Measurements from ENCODE around the gene EXOC4. TPM values are rescaled to one million over a fixed set of nuclear protein-coding genes. Genes with fewer than 3 reads are reported as not detected.

The EXOC4 gene
- total and polyA plus RNA-seq, 2 donors from 2014 or later, result 22.8 to 78.7 TPM

GRCh38 chr7:133654547-133654946 is 401.7 kb downstream of the EXOC4 start:
- H3K9me3 ChIP-seq (ENCODE audit: control insufficient read depth in 2 of 3, insufficient read depth in 1 of 3, low read length in 3 of 3), result no peaks in the 10 kb centered on the region
- H3K4me3 ChIP-seq (ENCODE audit: low read length in 3 of 3), result no peak overlapping the region
- H3K9ac ChIP-seq (ENCODE audit: low read length in 3 of 3), result no peak overlapping the region
- intact Hi-C loops (cut with DNase I), result no loop called here
- FAIRE-seq (no peak), DNase-seq (no peak)
- no peaks in the 10 kb centered on the region for H3K4me1 ChIP-seq (ENCODE audit: control insufficient read depth in 2 of 3, insufficient read depth in 2 of 3, low read depth in 1 of 3, low read length in 3 of 3)
- no peaks in the 10 kb centered on the region for H3K36me3 ChIP-seq (ENCODE audit: control insufficient read depth in 2 of 3, insufficient read depth in 3 of 3, low read length in 3 of 3)
- no peaks in the 10 kb centered on the region for H3K27me3 ChIP-seq (ENCODE audit: control insufficient read depth, insufficient read depth, low read length)
- H3K27ac ChIP-seq (ENCODE audit: low read depth in 2 of 2, low read length in 2 of 2), result no peak overlapping the region
- TF ChIP-seq, protein P1, sequence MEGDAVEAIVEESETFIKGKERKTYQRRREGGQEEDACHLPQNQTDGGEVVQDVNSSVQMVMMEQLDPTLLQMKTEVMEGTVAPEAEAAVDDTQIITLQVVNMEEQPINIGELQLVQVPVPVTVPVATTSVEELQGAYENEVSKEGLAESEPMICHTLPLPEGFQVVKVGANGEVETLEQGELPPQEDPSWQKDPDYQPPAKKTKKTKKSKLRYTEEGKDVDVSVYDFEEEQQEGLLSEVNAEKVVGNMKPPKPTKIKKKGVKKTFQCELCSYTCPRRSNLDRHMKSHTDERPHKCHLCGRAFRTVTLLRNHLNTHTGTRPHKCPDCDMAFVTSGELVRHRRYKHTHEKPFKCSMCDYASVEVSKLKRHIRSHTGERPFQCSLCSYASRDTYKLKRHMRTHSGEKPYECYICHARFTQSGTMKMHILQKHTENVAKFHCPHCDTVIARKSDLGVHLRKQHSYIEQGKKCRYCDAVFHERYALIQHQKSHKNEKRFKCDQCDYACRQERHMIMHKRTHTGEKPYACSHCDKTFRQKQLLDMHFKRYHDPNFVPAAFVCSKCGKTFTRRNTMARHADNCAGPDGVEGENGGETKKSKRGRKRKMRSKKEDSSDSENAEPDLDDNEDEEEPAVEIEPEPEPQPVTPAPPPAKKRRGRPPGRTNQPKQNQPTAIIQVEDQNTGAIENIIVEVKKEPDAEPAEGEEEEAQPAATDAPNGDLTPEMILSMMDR (IDR thresholded peaks at IDR 0.05; ENCODE audit: borderline replicate concordance, extremely low read depth, insufficient read depth), result no peak

GRCh38 chr7:133662276-133662675 is 409.4 kb downstream of the EXOC4 start:
- intact Hi-C loops (cut with DNase I), result no loop called here
- TF ChIP-seq, protein P1 (IDR thresholded peaks at IDR 0.05; ENCODE audit: borderline replicate concordance, extremely low read depth, insufficient read depth), result no peak
- Histone ChIP-seq H3K4me3 (ENCODE audit: low read length in 3 of 3) (no peak overlapping the region), H3K36me3 (ENCODE audit: control insufficient read depth in 2 of 3, insufficient read depth in 3 of 3, low read length in 3 of 3) (no peaks in the 10 kb centered on the region), H3K27me3 (ENCODE audit: control insufficient read depth, insufficient read depth, low read length) (no peaks in the 10 kb centered on the region), H3K9me3 (ENCODE audit: control insufficient read depth in 2 of 3, insufficient read depth in 1 of 3, low read length in 3 of 3) (no peaks in the 10 kb centered on the region), H3K27ac (ENCODE audit: low read depth in 2 of 2, low read length in 2 of 2) (no peak overlapping the region), H3K4me1 (ENCODE audit: control insufficient read depth in 2 of 3, insufficient read depth in 2 of 3, low read depth in 1 of 3, low read length in 3 of 3) (peaks cover 0 to 5% (median 0%) of the 10 kb centered on the region in 3 donors), H3K9ac (ENCODE audit: low read length in 3 of 3) (no peak overlapping the region)
- FAIRE-seq (no peak), DNase-seq (no peak)

DNA sequence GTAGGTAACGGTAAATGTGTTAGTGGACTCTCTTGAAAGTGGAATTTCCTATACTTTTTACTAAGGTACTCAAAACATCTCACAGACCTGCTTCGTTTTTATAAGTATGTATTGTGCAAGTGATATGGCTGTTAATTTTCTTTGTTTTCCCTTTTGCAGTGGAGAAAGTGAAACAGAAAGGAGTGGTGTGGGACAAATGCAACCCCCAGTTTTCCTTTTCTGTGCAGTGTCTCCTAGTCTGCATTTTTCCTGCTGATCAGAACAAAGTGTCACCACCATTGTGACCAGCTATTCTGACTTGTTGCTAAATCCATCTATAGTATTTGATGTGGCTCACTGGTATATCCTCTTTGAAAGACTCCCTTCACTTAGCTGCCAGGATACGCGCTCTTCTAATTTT is 410.0 kb downstream of the EXOC4 start:
- Histone ChIP-seq H3K4me1 (ENCODE audit: control insufficient read depth in 2 of 3, insufficient read depth in 2 of 3, low read depth in 1 of 3, low read length in 3 of 3) (peaks cover 0 to 5% (median 0%) of the 10 kb centered on the region in 3 donors), H3K27ac (ENCODE audit: low read depth in 2 of 2, low read length in 2 of 2) (no peak overlapping the region), H3K27me3 (ENCODE audit: control insufficient read depth, insufficient read depth, low read length) (no peaks in the 10 kb centered on the region), H3K9ac (ENCODE audit: low read length in 3 of 3) (no peak overlapping the region), H3K9me3 (ENCODE audit: control insufficient read depth in 2 of 3, insufficient read depth in 1 of 3, low read length in 3 of 3) (no peaks in the 10 kb centered on the region), H3K4me3 (ENCODE audit: low read length in 3 of 3) (no peak overlapping the region), H3K36me3 (ENCODE audit: control insufficient read depth in 2 of 3, insufficient read depth in 3 of 3, low read length in 3 of 3) (no peaks in the 10 kb centered on the region)
- no peak for FAIRE-seq
- intact Hi-C loops (cut with DNase I), result no loop called here
- DNase-seq, result no peak
- TF ChIP-seq, protein P1 (IDR thresholded peaks at IDR 0.05; ENCODE audit: borderline replicate concordance, extremely low read depth, insufficient read depth), result no peak

- TF ChIP-seq, protein P1 (IDR thresholded peaks at IDR 0.05; ENCODE audit: borderline replicate concordance, extremely low read depth, insufficient read depth), result no peak
- Histone ChIP-seq H3K36me3 (ENCODE audit: control insufficient read depth in 2 of 3, insufficient read depth in 3 of 3, low read length in 3 of 3) (no peaks in the 10 kb centered on the region), H3K4me3 (ENCODE audit: low read length in 3 of 3) (no peak overlapping the region), H3K9me3 (ENCODE audit: control insufficient read depth in 2 of 3, insufficient read depth in 1 of 3, low read length in 3 of 3) (no peaks in the 10 kb centered on the region), H3K9ac (ENCODE audit: low read length in 3 of 3) (no peak overlapping the region), H3K4me1 (ENCODE audit: control insufficient read depth in 2 of 3, insufficient read depth in 2 of 3, low read depth in 1 of 3, low read length in 3 of 3) (peaks cover 0 to 5% (median 0%) of the 10 kb centered on the region in 3 donors), H3K27me3 (ENCODE audit: control insufficient read depth, insufficient read depth, low read length) (no peaks in the 10 kb centered on the region), H3K27ac (ENCODE audit: low read depth in 2 of 2, low read length in 2 of 2) (no peak overlapping the region)
- intact Hi-C loops (cut with DNase I), result no loop called here
- DNase-seq (no peak), FAIRE-seq (no peak)
These were observed 411.6 kb downstream of the EXOC4 start for GRCh38 chr7:133664528-133664927.

Data from kidney (tissue), 14 donors.